GM19099 (cell line): ENCODE data around the gene GNL3.

Experiments
- POLR2A ChIP-seq: IDR thresholded peaks from 3 replicates; pipeline ENCODE4 v1.6.1; 2011; ENCODE audit warnings: low read depth; ENCODE audit not compliant: insufficient read length; ENCODE audit errors: extremely low read depth

The GNL3 gene

GRCh38 chr3:52731590-52731989, 45.8 kb downstream of the GNL3 start:
- no peak for TF ChIP-seq POLR2A

GRCh38 chr3:52733256-52733891, 47.5 kb downstream of the GNL3 start:
- no peak for TF ChIP-seq POLR2A

GRCh38 chr3:52739730-52740129, 53.9 kb downstream of the GNL3 start:
- TF ChIP-seq POLR2A = no peak

GRCh38 chr3:52742418-52743041, 56.7 kb downstream of the GNL3 start:
- TF ChIP-seq POLR2A = no peak

GRCh38 chr3:52743152-52743551, 57.3 kb downstream of the GNL3 start:
- TF ChIP-seq POLR2A = no peak

- TF ChIP-seq POLR2A = no peak
These were observed 57.9 kb downstream of the GNL3 start for GRCh38 chr3:52743721-52744120.
